RWPE1 (cell line): ENCODE data around the gene VPS52.
"Not testable (repeated sequence)": the region's sequence is repeated elsewhere in the genome, so short reads cannot be mapped to it uniquely, and the experiment has no call there.

Source experiments
- CTCF ChIA-PET: fragments of 350-600 bp; sonication (Branson Sonifier 250); formaldehyde crosslinking; extraction: SDS; loops from one replicate; lab custom pipeline; 2021; lab: Yijun Ruan, JAX
- POLR2A ChIA-PET: fragments of 400-600 bp; formaldehyde crosslinking; extraction: SDS; loops from one replicate; lab custom pipeline; 2020; ENCODE audit warnings: antibody characterized with exemption; ENCODE audit not compliant: low non-redundant PET; lab: Yijun Ruan, JAX
- DNase-seq: peaks from one replicate; pipeline ENCODE4 v3.0.0; 2012; ENCODE audit warnings: low spot score
- H3K27ac ChIP-seq: fragments of 450-650 bp; 2 replicates; pipeline ENCODE4 v1.5.1; 2017
- CTCF ChIP-seq: fragments of 450-650 bp; conservative IDR thresholded peaks from 2 replicates; pipeline ENCODE4 v1.5.1; 2017; ENCODE audit warnings: low read depth, mild to moderate bottlenecking

VPS52 gene

GRCh38 chr6:33276864-33277662 lies 5.4 kb upstream of the VPS52 start, which contains the start of gene B3GALT4:
Gene B3GALT4, plus strand, starts transcription at chr6:33277123. Its CDS starts 297 bp downstream, at chr6:33277420.
- POLR2A ChIA-PET = interaction anchor here (0.6 to 1.9 kb wide), 3 partner anchors 12 to 77 kb away, joined by 3 to 14 read pairs (median 6); partner anchors contain the start of genes PFDN6, RGL2 and WDR46
- CTCF ChIA-PET = interaction anchor here (0.5 to 1.4 kb wide), 5 partner anchors 12 to 130 kb away, joined by 3 to 6 read pairs (median 3); partner anchors contain the start of genes PFDN6 and WDR46

DNA sequence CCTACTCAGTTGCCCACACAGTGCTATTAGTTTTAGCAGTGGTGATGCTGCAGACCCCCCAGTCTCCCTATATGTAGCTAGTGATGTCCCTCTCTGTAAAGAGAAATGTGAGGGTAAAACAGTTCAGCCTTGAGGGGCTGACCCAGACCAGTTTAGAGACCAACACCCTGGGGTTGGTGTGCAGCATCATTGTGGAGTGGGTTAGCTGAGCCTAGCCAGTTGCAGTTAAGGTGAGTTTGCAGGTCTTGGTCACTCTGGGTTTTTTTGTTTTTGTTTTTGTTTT lies 4.8 kb upstream of the VPS52 start:
- H3K27ac ChIP-seq = peak overlapping the region; percentile 95
- ChIA-PET POLR2A (interaction anchor here (1.9 kb wide), 1 partner anchor 22 kb away, joined by 14 read pairs; the partner anchor contains the start of gene RGL2), CTCF (interaction anchor here (0.5 to 1.4 kb wide), 3 partner anchors 13 to 28 kb away, joined by 3 to 6 read pairs (median 4); partner anchors contain the start of genes PFDN6 and WDR46)
- no peak for TF ChIP-seq CTCF
- peak; percentile 29 for DNase-seq

More at GRCh38 chr6:33276864-33277662, 5.4 kb upstream of the VPS52 start, which contains the start of gene B3GALT4:
- H3K27ac ChIP-seq = peak within 1 kb of the TSS; percentile 95
- peak; percentile 53 for TF ChIP-seq CTCF
- peak; percentile 81 for DNase-seq

DNA sequence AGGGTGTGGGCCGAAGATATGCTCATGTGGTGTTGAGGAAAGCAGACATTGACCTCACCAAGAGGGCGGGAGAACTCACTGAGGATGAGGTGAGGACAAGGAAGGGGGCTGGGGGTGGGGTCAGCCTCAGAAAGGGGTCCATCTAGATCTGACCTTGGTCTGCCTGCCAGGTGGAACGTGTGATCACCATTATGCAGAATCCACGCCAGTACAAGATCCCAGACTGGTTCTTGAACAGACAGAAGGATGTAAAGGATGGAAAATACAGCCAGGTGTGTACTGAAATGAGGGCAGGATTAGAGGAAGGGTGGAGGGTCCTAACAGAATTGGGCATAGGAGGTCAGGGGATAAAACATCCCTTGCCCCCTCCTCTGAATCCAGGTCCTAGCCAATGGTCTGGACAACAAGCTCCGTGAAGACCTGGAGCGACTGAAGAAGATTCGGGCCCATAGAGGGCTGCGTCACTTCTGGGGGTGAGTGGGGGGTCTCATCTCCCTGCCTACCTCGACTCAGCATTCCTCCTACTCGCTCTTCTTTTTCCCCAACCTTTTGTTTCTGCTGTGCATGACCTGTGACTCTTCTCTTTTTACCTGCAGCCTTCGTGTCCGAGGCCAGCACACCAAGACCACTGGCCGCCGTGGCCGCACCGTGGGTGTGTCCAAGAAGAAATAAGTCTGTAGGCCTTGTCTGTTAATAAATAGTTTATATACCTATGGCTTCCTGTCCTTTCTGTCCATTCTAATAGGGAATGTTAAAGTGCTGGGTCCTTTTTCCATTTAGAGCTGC lies 4.3 kb upstream of the VPS52 start:
- DNase-seq = not testable (repeated sequence)
- H3K27ac ChIP-seq = peak overlapping the region; percentile 95
- ChIA-PET CTCF (interaction anchor here (0.5 kb wide), 1 partner anchor 28 kb away, joined by 3 read pairs; no protein-coding TSS in a partner anchor), POLR2A (interaction anchor here (1.9 kb wide), 1 partner anchor 22 kb away, joined by 14 read pairs; the partner anchor contains the start of gene RGL2)

DNA sequence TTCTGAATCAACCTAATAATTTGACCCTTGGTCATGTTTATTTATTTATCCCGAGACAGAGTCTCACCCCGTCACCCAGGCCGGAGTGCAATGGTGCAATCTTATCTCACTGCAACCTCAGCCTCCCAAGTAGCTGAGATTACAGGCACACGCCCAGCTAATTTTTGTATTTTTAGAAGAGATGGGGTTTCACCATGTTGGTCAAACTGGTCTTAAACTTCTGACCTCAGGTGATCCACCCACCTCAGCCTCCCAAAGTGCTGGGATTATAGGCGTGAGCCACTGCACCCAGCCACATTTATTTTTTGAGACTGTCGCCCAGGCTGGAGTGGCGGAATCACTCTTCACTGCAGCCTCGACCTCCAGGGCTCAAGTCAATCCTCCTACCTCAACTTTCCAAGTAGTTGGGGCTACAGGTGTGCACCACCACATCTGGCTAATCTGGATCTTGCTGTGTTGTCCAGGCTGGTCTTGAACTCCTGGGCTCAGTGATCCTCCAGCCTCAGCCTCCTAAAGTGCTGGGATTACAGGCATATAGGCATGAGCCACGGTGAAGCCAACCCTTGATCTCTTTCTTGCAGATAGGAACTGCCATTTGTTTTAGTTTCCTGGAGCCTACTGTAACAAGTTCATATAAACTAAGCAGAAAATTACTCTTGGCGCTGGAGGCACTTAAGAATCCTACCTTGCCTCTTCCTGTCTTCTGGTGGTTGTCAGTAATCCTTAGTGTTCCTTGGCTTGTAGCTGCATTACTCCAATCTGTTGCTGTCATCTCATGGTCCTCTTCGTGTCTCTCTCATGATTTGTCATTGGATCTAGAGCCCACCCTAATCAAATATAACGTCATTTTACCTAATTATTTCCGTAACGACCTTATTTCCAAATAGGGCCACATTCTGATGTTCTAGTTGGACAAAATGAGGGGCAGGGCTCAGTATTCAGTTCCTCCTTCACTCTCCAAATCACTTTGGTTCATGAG lies 2.5 kb upstream of the VPS52 start:
- no peak for DNase-seq
- H3K27ac ChIP-seq = peak overlapping the region; percentile 75
- TF ChIP-seq CTCF = no peak
- ChIA-PET POLR2A (no interaction called here), CTCF (no interaction called here)

- peak overlapping the region; percentile 75 for H3K27ac ChIP-seq
- no peak for DNase-seq
- POLR2A ChIA-PET = interaction anchor here (2.0 kb wide), 1 partner anchor 16 kb away, joined by 10 read pairs; the partner anchor contains the start of genes PFDN6 and WDR46
- CTCF ChIA-PET = no interaction called here
- no peak for TF ChIP-seq CTCF
Observed at GRCh38 chr6:33273129-33273923, 1.6 kb upstream of the VPS52 start.
